ENCODE measurements around the gene DUSP10. TPM values are rescaled to one million over a fixed set of nuclear protein-coding genes. Genes with fewer than 3 reads are reported as not detected.

The DUSP10 gene
- total and polyA plus RNA-seq, 9 donors: 0.81 to 8.5 (median 2.0) TPM

DNA sequence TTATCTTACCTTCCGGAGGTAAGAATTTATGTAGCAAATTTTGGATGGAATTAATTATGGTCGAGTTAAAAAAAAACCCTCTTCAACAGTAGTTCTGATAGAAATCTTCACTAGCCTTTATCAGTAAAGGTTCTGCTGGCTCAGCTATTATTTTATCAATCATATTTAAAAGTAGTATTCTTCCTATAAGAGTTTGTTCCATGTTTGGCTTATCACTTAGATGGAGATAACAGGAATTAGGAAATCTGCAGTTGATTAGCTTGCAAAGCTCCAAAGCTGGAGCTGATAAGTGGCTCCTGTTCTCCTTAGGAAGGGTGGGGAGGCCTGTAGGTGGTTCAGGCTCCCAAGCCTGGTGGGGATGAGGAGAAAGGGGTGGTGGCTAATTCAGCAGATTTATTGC, 31.5 kb upstream of the DUSP10 start:
- TF ChIP-seq EP300 (IDR thresholded peaks at IDR 0.05) (no peak), POLR2A (IDR thresholded peaks at IDR 0.05) (no peak)
- TF ChIP-seq, protein P1, sequence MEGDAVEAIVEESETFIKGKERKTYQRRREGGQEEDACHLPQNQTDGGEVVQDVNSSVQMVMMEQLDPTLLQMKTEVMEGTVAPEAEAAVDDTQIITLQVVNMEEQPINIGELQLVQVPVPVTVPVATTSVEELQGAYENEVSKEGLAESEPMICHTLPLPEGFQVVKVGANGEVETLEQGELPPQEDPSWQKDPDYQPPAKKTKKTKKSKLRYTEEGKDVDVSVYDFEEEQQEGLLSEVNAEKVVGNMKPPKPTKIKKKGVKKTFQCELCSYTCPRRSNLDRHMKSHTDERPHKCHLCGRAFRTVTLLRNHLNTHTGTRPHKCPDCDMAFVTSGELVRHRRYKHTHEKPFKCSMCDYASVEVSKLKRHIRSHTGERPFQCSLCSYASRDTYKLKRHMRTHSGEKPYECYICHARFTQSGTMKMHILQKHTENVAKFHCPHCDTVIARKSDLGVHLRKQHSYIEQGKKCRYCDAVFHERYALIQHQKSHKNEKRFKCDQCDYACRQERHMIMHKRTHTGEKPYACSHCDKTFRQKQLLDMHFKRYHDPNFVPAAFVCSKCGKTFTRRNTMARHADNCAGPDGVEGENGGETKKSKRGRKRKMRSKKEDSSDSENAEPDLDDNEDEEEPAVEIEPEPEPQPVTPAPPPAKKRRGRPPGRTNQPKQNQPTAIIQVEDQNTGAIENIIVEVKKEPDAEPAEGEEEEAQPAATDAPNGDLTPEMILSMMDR (IDR thresholded peaks at IDR 0.05): no peak
- H3K4me1 ChIP-seq (ENCODE audit: insufficient read depth): no peaks in the 10 kb centered on the region
- no peak for DNase-seq
- intact Hi-C loops (cut with DNase I): no loop called here
- no peaks in the 10 kb centered on the region for H3K9me3 ChIP-seq
- H3K4me3 ChIP-seq: no peak overlapping the region
- H3K27ac ChIP-seq: no peak overlapping the region
- H3K36me3 ChIP-seq: no peaks in the 10 kb centered on the region
- H3K27me3 ChIP-seq: no peaks in the 10 kb centered on the region
- 86 to 90% (median 86%) methylated on average over 2 of the region's 2 CpGs for WGBS, 3 donors

GRCh38 chr1:221772117-221772516, 30.2 kb upstream of the DUSP10 start:
- Histone ChIP-seq H3K36me3 (no peaks in the 10 kb centered on the region), H3K9me3 (no peaks in the 10 kb centered on the region), H3K27ac (no peak overlapping the region), H3K27me3 (no peaks in the 10 kb centered on the region), H3K4me1 (ENCODE audit: insufficient read depth) (no peaks in the 10 kb centered on the region), H3K4me3 (no peak overlapping the region)
- intact Hi-C loops (cut with DNase I): no loop called here
- WGBS, 3 donors: 74 to 84% (median 83%) methylated on average over 3 of the region's 3 CpGs
- TF ChIP-seq EP300 (IDR thresholded peaks at IDR 0.05) (no peak), POLR2A (IDR thresholded peaks at IDR 0.05) (no peak)
- TF ChIP-seq, protein P1 (IDR thresholded peaks at IDR 0.05): no peak
- DNase-seq: no peak

DNA sequence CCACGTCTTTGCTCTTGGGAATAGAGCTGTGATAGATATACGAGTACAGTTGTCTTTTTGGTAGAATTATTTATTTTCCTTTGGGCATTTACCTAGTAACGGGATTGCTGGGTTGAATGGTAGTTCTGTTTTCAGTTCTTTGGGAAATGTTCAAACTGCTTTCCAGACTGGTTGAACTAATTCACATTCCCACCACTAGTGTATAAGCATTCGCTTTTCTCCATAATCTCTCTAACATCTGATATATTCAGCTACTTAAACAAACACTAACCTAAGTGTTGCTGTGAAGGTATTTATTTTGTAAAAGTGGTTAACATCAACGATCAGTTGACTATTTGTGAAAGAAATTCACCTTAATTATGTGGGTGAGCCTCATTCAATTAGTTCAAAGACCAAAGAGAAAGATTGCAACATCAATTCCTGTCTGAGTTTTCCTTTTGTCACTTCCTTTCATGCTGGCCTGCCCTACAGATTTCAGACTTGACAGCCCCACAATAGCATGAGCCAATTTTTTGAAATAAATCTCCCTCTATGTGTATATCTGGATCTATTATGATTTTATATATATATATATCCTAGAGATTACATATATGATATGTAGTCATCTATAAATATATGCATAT, 26.7 kb upstream of the DUSP10 start:
- H3K4me3 ChIP-seq: no peak overlapping the region
- no peak for DNase-seq
- intact Hi-C loops (cut with DNase I): no loop called here
- no peaks in the 10 kb centered on the region for H3K36me3 ChIP-seq
- H3K9me3 ChIP-seq: no peaks in the 10 kb centered on the region
- H3K27ac ChIP-seq: no peak overlapping the region
- WGBS, 3 donors: 85 to 88% (median 87%) methylated on average over 5 of the region's 5 CpGs
- TF ChIP-seq, protein P1 (IDR thresholded peaks at IDR 0.05): no peak
- TF ChIP-seq POLR2A (IDR thresholded peaks at IDR 0.05): no peak
- TF ChIP-seq EP300 (IDR thresholded peaks at IDR 0.05): no peak
- H3K27me3 ChIP-seq: no peaks in the 10 kb centered on the region
- H3K4me1 ChIP-seq (ENCODE audit: insufficient read depth): no peaks in the 10 kb centered on the region

GRCh38 chr1:221766210-221766609, 24.3 kb upstream of the DUSP10 start:
- DNase-seq: no peak
- Histone ChIP-seq H3K27me3 (no peaks in the 10 kb centered on the region), H3K4me1 (ENCODE audit: insufficient read depth) (peaks cover 5% of the 10 kb centered on the region), H3K36me3 (no peaks in the 10 kb centered on the region), H3K4me3 (no peak overlapping the region), H3K9me3 (no peaks in the 10 kb centered on the region), H3K27ac (no peak overlapping the region)
- intact Hi-C loops (cut with DNase I): no loop called here
- WGBS, 3 donors: 3 to 6% (median 4%) methylated on average over 1 of the region's 1 CpG
- TF ChIP-seq, protein P1 (IDR thresholded peaks at IDR 0.05): no peak
- no peak for TF ChIP-seq POLR2A (IDR thresholded peaks at IDR 0.05)
- no peak for TF ChIP-seq EP300 (IDR thresholded peaks at IDR 0.05)

Measured in ovary (tissue), 9 donors.